ENCODE data around the gene ITGA8. TPM values are rescaled to one million over a fixed set of nuclear protein-coding genes. Genes with fewer than 3 reads are reported as not detected.

Gene ITGA8
- total and polyA plus RNA-seq, 9 of the 15 experiments (the other 6 are each of a cell fraction or from before 2014, with no cell fraction given): 0.01 to 0.07 (median 0.04) TPM; not detected in 5

- no peak for TF ChIP-seq ZBTB40 (IDR thresholded peaks at IDR 0.05)
- no peak for TF ChIP-seq ZBTB40 (CRISPR knock-in tag; IDR thresholded peaks at IDR 0.05)
- TF ChIP-seq ZNF311 (CRISPR knock-in tag; IDR thresholded peaks at IDR 0.05): peak; percentile 96
Observed at GRCh38 chr10:15714847-15715246, 4.9 kb downstream of the ITGA8 start (continued).
